ENCODE results near the gene SLC19A1.

SLC19A1 gene

DNA sequence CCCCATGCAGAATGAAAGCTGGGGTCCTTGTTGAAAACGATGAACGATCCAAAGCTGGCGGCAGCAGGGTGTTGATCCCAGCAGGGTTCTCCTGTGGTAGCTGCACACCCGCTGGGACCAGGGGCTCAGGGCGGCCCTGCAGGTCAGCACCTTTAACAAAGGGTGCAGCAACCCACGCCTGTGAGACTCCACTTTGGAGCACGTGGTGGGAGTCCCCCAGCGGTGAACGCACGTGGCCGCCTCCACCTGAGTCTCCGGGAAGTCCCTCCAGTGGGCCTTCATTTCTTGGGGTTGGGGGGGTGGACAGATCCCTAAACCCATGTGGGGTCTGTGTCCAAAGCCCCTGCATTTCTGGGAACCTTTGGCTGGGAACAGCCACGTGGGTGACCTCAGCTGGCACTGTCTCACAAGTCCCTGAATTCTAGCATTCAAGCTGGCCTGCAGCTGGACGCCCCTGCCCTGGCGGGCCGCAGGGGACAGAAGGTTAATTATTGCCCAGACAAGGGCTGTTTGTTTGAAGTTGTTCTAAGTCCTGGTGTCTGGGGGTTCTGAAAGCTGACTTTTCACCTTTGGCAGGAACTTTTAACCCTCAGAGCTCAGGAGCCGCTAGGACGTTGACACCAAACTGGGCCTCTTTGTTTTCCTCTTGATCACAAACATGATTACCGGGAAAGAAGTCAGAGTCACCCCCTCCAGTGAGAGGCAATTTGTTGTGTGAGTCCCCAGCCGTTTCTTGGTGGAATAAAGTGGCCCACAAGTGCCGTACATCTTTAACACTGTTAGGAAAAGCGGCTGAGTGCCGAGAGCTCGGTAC is 72.8 kb downstream of the SLC19A1 start:
- DNase-seq (ENCODE audit: low read depth in 1 of 2, low spot score in 1 of 2), result no peak
- peaks cover under 1% of the 10 kb centered on the region for H3K27me3 ChIP-seq (ENCODE audit: insufficient read depth, poor library complexity, severe bottlenecking)
- no peak overlapping the region for H3K27ac ChIP-seq (replicated peaks)
- TF ChIP-seq, protein P1, sequence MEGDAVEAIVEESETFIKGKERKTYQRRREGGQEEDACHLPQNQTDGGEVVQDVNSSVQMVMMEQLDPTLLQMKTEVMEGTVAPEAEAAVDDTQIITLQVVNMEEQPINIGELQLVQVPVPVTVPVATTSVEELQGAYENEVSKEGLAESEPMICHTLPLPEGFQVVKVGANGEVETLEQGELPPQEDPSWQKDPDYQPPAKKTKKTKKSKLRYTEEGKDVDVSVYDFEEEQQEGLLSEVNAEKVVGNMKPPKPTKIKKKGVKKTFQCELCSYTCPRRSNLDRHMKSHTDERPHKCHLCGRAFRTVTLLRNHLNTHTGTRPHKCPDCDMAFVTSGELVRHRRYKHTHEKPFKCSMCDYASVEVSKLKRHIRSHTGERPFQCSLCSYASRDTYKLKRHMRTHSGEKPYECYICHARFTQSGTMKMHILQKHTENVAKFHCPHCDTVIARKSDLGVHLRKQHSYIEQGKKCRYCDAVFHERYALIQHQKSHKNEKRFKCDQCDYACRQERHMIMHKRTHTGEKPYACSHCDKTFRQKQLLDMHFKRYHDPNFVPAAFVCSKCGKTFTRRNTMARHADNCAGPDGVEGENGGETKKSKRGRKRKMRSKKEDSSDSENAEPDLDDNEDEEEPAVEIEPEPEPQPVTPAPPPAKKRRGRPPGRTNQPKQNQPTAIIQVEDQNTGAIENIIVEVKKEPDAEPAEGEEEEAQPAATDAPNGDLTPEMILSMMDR (IDR thresholded peaks at IDR 0.05; ENCODE audit: insufficient read depth, low read length), result no peak
- TF ChIP-seq SPI1 (IDR thresholded peaks at IDR 0.05; ENCODE audit: borderline replicate concordance, low read depth) (no peak), GABPA (IDR thresholded peaks at IDR 0.05; ENCODE audit: low read depth) (no peak), POLR2AphosphoS5 (IDR thresholded peaks at IDR 0.05; ENCODE audit: low read depth) (no peak)
- TF ChIP-seq, protein P2, sequence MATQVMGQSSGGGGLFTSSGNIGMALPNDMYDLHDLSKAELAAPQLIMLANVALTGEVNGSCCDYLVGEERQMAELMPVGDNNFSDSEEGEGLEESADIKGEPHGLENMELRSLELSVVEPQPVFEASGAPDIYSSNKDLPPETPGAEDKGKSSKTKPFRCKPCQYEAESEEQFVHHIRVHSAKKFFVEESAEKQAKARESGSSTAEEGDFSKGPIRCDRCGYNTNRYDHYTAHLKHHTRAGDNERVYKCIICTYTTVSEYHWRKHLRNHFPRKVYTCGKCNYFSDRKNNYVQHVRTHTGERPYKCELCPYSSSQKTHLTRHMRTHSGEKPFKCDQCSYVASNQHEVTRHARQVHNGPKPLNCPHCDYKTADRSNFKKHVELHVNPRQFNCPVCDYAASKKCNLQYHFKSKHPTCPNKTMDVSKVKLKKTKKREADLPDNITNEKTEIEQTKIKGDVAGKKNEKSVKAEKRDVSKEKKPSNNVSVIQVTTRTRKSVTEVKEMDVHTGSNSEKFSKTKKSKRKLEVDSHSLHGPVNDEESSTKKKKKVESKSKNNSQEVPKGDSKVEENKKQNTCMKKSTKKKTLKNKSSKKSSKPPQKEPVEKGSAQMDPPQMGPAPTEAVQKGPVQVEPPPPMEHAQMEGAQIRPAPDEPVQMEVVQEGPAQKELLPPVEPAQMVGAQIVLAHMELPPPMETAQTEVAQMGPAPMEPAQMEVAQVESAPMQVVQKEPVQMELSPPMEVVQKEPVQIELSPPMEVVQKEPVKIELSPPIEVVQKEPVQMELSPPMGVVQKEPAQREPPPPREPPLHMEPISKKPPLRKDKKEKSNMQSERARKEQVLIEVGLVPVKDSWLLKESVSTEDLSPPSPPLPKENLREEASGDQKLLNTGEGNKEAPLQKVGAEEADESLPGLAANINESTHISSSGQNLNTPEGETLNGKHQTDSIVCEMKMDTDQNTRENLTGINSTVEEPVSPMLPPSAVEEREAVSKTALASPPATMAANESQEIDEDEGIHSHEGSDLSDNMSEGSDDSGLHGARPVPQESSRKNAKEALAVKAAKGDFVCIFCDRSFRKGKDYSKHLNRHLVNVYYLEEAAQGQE (IDR thresholded peaks at IDR 0.05; ENCODE audit: insufficient replicate concordance, low read depth), result no peak
- no peak overlapping the region for H3K4me3 ChIP-seq (replicated peaks; ENCODE audit: insufficient read depth, low read length)

DNA sequence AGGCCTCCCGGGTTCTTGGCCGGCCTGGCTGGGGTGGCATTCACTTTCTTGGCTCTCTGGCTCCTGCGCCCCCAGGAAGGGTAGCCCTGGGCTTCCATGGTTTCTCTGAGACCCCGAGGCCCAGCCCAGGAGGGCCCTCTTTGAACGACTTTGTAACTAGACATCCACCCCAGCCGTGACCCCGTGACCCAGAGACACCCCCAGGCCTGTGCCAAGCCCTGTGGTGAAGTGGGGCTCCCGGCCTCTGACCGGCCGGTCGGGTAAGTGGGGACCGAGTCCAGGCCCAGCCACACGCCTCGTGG is 73.3 kb downstream of the SLC19A1 start:
- DNase-seq (ENCODE audit: low read depth in 1 of 2, low spot score in 1 of 2), result no peak
- TF ChIP-seq GABPA (IDR thresholded peaks at IDR 0.05; ENCODE audit: low read depth) (no peak), SPI1 (IDR thresholded peaks at IDR 0.05; ENCODE audit: borderline replicate concordance, low read depth) (no peak)
- TF ChIP-seq, protein P1 (IDR thresholded peaks at IDR 0.05; ENCODE audit: insufficient read depth, low read length), result no peak
- TF ChIP-seq, protein P2 (IDR thresholded peaks at IDR 0.05; ENCODE audit: insufficient replicate concordance, low read depth), result no peak
- Histone ChIP-seq H3K27me3 (ENCODE audit: insufficient read depth, poor library complexity, severe bottlenecking) (peaks cover 2% of the 10 kb centered on the region), H3K27ac (replicated peaks) (no peak overlapping the region), H3K4me3 (replicated peaks; ENCODE audit: insufficient read depth, low read length) (no peak overlapping the region)

DNA sequence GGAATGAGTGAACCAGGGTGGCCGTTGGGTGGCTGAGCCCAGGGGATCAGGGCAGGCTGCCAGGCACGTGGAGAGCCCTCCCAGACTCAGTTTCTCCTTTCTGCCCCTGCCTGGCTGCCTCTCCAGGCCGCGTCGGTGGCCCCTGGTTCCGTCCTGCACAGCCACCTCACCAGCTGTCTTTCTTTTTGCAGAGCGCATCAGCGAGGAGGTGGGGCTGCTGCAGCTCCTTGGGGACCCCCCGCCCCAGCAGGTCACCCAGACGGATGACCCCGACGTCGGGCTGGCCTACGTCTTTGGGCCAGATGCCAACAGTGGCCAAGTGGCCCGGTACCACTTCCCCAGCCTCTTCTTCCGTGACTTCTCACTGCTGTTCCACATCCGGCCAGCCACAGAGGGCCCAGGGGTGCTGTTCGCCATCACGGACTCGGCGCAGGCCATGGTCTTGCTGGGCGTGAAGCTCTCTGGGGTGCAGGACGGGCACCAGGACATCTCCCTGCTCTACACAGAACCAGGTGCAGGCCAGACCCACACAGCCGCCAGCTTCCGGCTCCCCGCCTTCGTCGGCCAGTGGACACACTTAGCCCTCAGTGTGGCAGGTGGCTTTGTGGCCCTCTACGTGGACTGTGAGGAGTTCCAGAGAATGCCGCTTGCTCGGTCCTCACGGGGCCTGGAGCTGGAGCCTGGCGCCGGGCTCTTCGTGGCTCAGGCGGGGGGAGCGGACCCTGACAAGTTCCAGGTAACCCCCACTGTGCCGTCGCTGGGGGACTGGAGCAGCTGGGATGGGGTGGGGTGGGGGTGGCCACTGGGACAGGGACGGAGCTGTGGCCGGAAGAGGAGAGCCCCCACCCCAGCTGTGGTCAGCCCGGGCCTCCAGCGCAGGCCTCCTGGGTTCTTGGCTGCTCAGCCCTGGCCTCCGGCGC is 73.9 kb downstream of the SLC19A1 start:
- no peak for DNase-seq (ENCODE audit: low read depth in 1 of 2, low spot score in 1 of 2)
- TF ChIP-seq POLR2AphosphoS5 (IDR thresholded peaks at IDR 0.05; ENCODE audit: low read depth), result no peak
- no peak for TF ChIP-seq SPI1 (IDR thresholded peaks at IDR 0.05; ENCODE audit: borderline replicate concordance, low read depth)
- TF ChIP-seq, protein P1 (IDR thresholded peaks at IDR 0.05; ENCODE audit: insufficient read depth, low read length), result no peak
- TF ChIP-seq, protein P2 (IDR thresholded peaks at IDR 0.05; ENCODE audit: insufficient replicate concordance, low read depth), result no peak
- no peak for TF ChIP-seq GABPA (IDR thresholded peaks at IDR 0.05; ENCODE audit: low read depth)
- Histone ChIP-seq H3K27ac (replicated peaks) (no peak overlapping the region), H3K27me3 (ENCODE audit: insufficient read depth, poor library complexity, severe bottlenecking) (peaks cover 2% of the 10 kb centered on the region), H3K4me3 (replicated peaks; ENCODE audit: insufficient read depth, low read length) (no peak overlapping the region)

All from HL-60 (cell line).